Stomach smooth muscle (tissue), 2 donors: ENCODE measurements around the gene LRRTM2.

Experiments
- H3K27ac ChIP-seq: one replicate; pipeline ENCODE4 v1.7.0; 2013; ENCODE audit warnings: mild to moderate bottlenecking, low read length, inconsistent platforms
- H3K27me3 ChIP-seq, 2 donors: one replicate each; pipeline ENCODE4 v1.7.0; 2013; ENCODE audit warnings: low read length in 2 of 2; ENCODE audit not compliant: insufficient read depth in 2 of 2, control insufficient read depth in 1 of 2
- H3K36me3 ChIP-seq, 2 donors: one replicate each; pipeline ENCODE4 v1.7.0; 2013; ENCODE audit warnings: low read length in 2 of 2; ENCODE audit not compliant: control insufficient read depth in 2 of 2, insufficient read depth in 2 of 2
- H3K4me1 ChIP-seq: one replicate; pipeline ENCODE4 v1.7.0; 2013; ENCODE audit warnings: low read length; ENCODE audit not compliant: control insufficient read depth, insufficient read depth
- H3K4me3 ChIP-seq, 2 donors: one replicate each; pipeline ENCODE4 v1.7.0; 2013; ENCODE audit warnings: low read length in 2 of 2
- H3K9ac ChIP-seq, 2 donors: one replicate each; pipeline ENCODE4 v1.7.0; 2013; ENCODE audit warnings: low read length in 2 of 2, mild to moderate bottlenecking in 1 of 2
- H3K9me3 ChIP-seq, 2 donors: one replicate each; pipeline ENCODE4 v1.7.0; 2013; ENCODE audit warnings: low read length in 2 of 2; ENCODE audit not compliant: control insufficient read depth in 2 of 2
- donor health status: healthy.
- donor health status: Pancreatic carcinoma.

LRRTM2 gene

DNA sequence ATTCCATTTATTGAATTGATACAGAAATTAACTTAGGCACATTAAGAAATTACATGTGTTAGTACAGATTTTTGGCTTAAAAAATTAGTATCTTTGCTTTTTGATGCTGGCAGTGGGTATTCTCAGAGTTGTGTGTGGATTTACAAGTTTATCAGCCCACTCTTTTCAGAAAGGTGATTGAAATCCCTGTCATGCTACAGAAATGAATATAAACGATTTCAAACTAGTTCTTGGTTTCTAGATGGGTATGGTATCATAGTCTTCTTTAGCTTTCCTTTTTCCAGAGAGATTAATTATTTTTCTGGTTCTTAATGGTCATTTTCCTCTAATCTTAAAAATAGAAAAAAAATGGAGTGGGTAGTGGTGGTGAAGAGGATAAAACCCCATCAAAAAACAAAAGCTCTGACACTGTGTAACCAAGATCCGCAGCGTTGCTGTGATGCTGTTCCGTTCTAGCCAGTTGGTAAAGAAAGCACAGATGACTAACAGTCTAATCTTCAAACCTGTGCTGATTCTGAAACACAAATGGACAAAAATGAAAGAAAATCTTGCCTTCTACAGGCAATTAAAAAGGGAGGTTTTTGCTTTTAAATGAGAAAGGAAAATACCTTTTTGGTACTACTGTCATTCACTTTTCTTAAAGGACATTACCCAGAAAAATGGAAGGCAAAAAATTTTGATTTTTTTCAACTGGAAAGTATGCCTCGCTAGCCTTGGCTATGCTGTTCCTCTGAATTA lies 5.2 kb downstream of the LRRTM2 start:
- no peak overlapping the region for H3K27ac ChIP-seq
- no peaks in the 10 kb centered on the region for H3K9me3 ChIP-seq
- H3K9ac ChIP-seq = no peak overlapping the region
- H3K36me3 ChIP-seq = no peaks in the 10 kb centered on the region
- H3K4me3 ChIP-seq = no peak overlapping the region
- peaks cover 3% of the 10 kb centered on the region for H3K4me1 ChIP-seq
- H3K27me3 ChIP-seq = no peaks in the 10 kb centered on the region

DNA sequence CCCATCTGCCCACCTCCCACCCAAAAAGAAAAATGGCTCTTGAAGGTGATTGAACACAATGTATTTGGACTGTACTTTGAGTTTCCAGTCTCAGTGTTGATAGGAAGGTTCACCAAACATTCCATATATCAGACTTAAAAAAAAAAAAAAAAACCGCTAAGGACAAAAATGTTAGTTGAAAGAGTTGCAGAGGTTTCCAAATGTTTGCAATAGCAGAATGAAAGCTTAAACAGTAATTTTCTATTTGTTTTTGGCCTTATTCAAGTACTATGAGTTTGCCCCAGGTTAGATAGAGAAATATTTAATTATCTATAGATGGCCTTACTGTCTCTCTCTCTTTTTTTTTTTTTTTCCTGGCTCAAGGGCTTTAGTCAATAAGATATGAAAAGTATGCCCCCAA lies 6.1 kb downstream of the LRRTM2 start:
- no peaks in the 10 kb centered on the region for H3K27me3 ChIP-seq
- H3K4me3 ChIP-seq = no peak overlapping the region
- no peak overlapping the region for H3K9ac ChIP-seq
- peaks cover 3% of the 10 kb centered on the region for H3K4me1 ChIP-seq
- H3K36me3 ChIP-seq = no peaks in the 10 kb centered on the region
- H3K27ac ChIP-seq = no peak overlapping the region
- H3K9me3 ChIP-seq = no peaks in the 10 kb centered on the region

DNA sequence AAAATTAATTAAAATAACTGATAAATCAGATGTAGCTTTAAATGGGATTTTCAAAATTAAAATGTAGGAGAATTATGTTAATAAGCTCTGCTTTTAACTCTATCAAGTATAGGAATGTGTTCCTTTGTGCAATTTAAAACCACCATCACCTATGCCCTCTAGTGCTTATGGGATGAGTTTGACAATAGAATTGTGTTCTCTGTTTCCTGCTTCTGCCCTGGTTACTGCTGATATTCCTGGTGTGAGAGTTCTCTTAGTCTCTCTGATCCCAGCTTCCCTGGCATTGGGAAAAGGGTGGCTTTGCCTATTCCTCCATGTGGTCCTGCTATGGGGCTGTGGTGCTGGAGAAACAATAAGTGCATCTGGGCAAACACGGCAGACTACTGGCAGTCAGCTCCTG lies 8.1 kb downstream of the LRRTM2 start:
- Histone ChIP-seq H3K4me3 (no peak overlapping the region), H3K4me1 (peaks cover 3% of the 10 kb centered on the region), H3K36me3 (peaks cover 0 to 2% of the 10 kb centered on the region in 2 donors), H3K9ac (no peak overlapping the region), H3K9me3 (peaks cover 0 to 4% of the 10 kb centered on the region in 2 donors), H3K27me3 (no peaks in the 10 kb centered on the region), H3K27ac (no peak overlapping the region)

DNA sequence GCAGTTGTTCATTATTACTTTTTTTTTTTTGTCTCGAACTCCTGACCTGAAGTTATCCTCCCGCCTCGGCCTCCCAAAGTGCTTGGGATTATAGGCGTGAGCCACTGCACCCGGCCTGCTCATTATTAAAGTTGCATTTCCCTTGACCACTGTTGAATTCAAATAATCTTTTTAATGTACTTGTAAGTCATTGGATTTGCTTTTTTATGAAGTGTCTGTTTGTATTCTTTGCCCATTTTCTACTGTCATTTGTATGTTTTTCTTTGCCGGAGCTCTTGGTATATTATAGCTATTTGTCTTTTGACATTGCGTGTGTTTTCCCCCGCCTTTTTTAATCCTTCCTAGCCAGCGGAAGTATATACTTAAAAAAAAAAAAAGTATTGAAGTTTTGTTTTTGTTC lies 22.0 kb downstream of the LRRTM2 start:
- Histone ChIP-seq H3K36me3 (no peaks in the 10 kb centered on the region), H3K4me3 (no peak overlapping the region), H3K9me3 (no peaks in the 10 kb centered on the region), H3K9ac (no peak overlapping the region), H3K27me3 (no peaks in the 10 kb centered on the region), H3K27ac (no peak overlapping the region), H3K4me1 (no peaks in the 10 kb centered on the region)

DNA sequence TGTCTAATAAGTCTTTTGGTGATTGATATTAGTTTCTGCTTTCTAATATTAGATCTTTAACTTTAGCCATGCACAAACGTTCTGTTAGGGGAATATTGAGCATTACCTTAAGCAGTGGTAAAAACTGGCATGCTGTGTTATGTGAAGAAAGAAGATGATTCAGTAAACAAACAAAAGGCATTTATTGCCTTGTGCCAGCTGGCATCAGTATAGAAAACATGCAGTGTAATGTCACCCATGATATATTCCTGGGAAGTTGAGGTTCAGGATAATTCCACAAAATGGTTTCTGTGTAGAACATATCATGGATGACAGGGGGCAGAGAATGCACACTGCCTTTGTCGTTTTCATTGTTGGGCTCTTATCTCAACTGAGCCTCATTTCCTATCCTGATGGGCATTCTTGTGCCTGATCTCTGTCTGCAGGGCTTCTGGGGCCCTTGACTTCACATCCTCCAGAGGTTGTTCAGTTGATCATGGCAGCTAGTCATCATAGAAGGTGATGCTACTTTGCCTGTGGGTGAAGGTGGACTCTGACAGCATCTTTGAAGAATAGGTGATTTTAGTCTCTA lies 24.2 kb downstream of the LRRTM2 start:
- H3K4me3 ChIP-seq = no peak overlapping the region
- no peak overlapping the region for H3K9ac ChIP-seq
- H3K27ac ChIP-seq = no peak overlapping the region
- no peaks in the 10 kb centered on the region for H3K27me3 ChIP-seq
- H3K9me3 ChIP-seq = no peaks in the 10 kb centered on the region
- H3K36me3 ChIP-seq = no peaks in the 10 kb centered on the region
- H3K4me1 ChIP-seq = no peaks in the 10 kb centered on the region

DNA sequence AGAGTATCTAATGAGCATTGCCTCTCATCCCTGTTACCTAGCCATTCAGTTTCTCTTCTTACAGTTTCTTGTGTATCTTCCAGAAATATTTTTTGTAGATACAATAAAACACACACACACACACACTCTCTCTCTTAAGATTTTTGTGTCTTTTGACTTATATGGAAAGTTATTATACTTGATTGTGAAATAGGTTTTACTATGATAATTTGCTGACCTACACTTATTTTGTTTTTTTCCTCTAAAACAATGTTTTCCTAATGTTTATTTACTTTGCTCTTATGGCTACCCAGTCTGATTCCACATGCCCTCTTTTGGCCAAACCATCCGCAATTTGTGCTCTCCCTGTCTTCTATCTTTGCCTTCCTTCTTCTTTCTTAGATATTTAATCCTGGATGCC lies 25.3 kb downstream of the LRRTM2 start:
- no peak overlapping the region for H3K9ac ChIP-seq
- no peaks in the 10 kb centered on the region for H3K27me3 ChIP-seq
- H3K4me1 ChIP-seq = peaks cover under 1% of the 10 kb centered on the region
- no peaks in the 10 kb centered on the region for H3K36me3 ChIP-seq
- H3K4me3 ChIP-seq = no peak overlapping the region
- no peaks in the 10 kb centered on the region for H3K9me3 ChIP-seq
- H3K27ac ChIP-seq = no peak overlapping the region

DNA sequence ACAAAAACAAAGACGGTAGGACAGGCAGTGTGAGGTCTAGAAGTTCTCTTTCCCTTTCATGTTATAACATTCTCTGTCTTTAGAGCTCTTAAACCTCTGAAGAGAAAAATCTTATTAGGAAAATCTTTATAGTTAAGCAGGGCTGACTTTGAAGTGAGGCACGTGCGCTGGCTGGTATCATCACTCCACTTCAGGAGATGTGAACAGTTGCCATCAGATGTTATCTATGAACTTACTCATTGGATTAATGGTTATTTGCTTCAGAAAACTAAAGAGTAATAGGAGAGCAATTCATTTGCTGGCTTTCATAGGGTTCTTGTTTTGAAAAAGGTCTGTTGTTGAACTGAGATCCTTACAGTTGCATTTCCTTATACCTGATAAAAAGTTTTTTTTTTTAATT lies 25.7 kb downstream of the LRRTM2 start:
- Histone ChIP-seq H3K4me3 (no peak overlapping the region), H3K36me3 (no peaks in the 10 kb centered on the region), H3K27me3 (no peaks in the 10 kb centered on the region), H3K27ac (no peak overlapping the region), H3K9me3 (no peaks in the 10 kb centered on the region), H3K9ac (no peak overlapping the region), H3K4me1 (peaks cover 2% of the 10 kb centered on the region)

DNA sequence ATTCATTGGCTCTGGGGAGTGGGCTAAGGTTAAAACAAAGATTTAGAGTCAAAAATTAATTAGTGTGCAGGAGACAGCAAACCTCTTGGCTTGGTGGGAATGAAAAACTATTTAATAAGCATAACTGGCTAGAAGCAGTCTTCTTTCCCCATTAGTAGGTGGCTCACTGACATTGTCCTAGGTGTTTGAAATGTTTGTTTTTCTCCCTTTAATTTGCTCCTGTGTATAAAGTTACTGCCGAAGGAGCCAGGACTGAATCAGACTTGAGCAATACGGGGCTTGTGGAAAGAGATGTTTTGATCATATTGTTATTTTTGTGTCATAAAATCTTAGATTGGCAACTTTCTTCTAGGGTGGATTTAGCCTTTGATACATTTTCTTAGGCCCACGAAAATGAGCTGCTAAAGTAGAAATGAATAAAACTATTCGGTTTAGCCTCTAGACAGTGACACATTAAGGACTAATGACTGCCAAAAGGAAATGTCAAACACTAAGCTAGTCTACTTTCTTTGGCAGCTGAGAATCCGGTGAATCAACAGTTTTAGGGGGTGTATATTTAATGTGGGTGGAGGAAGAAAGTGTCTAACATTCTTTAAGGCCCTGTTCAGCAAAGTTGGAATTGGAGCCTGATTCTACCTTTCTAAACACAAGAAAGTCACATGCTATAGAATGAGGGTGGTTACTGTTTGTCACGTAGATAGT lies 30.2 kb downstream of the LRRTM2 start:
- H3K27me3 ChIP-seq = no peaks in the 10 kb centered on the region
- H3K27ac ChIP-seq = no peak overlapping the region
- peaks cover 8% of the 10 kb centered on the region for H3K4me1 ChIP-seq
- H3K36me3 ChIP-seq = no peaks in the 10 kb centered on the region
- H3K4me3 ChIP-seq = no peak overlapping the region
- no peak overlapping the region for H3K9ac ChIP-seq
- no peaks in the 10 kb centered on the region for H3K9me3 ChIP-seq

DNA sequence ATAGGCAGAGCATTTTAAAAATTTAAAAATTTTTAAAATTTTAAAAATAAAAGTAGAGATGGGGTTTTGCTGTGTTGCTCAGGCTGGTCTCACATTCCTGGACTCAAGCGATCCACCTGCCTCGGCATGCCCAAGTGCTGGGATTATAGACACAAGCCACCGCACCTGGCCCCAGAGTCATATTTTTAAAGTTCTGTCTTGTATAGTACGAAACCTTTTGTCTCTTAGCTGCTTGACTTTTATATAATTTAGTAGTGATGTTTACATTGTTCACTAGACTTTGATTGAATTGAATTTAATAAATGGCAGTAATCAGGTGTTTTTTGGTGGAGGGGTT lies 31.0 kb downstream of the LRRTM2 start:
- Histone ChIP-seq H3K27me3 (no peaks in the 10 kb centered on the region), H3K36me3 (no peaks in the 10 kb centered on the region), H3K4me3 (no peak overlapping the region), H3K4me1 (peaks cover 8% of the 10 kb centered on the region), H3K9ac (no peak overlapping the region), H3K27ac (no peak overlapping the region), H3K9me3 (no peaks in the 10 kb centered on the region)

DNA sequence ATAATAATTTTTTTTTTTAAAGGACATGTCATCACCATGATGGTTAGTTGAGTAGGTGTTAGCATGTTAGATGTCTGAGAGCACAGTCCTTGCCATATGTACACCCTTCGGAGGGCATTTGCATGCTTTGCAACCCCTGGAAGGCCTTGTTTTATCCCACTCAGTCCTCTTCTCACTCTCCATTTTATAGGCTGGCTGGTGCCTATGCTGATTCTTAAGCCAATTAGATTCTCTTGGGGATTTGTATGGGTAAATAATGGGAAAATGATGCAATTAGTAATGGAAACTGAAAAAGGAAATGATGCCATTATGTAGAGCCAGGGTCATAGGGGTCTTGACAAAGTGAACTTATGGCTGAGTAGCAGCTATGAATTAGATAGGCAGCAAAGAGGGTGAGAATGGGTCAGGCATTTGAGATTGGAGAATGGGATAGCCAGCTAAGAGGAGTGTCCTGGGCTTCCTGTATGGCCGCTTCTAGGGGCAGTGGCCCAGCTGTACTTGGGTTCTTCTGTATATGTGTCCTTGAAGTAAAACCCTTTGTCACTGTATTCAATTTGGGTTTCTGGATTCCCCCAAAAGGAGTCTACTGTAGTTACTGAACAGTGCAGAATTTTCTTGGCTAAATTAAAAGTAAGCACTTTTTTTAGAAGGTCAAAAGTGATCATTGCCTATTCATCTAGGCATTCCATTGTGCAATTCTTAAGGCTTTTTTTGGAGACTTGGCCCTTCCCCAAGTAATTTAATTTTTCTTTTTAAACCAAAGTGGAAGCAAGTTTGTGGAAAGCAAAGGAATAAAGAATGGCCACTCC lies 31.6 kb downstream of the LRRTM2 start:
- Histone ChIP-seq H3K27ac (no peak overlapping the region), H3K4me3 (peak overlapping the region in 1 of 2 donors; percentile 23)

More for the DNA sequence above, 31.6 kb downstream of the LRRTM2 start:
- Histone ChIP-seq H3K9me3 (no peaks in the 10 kb centered on the region), H3K27me3 (no peaks in the 10 kb centered on the region), H3K36me3 (no peaks in the 10 kb centered on the region), H3K4me1 (peaks cover 8% of the 10 kb centered on the region), H3K9ac (no peak overlapping the region)
